Measurements from ENCODE around the gene BCL2. TPM values are rescaled to one million over a fixed set of nuclear protein-coding genes. Genes with fewer than 3 reads are reported as not detected.

BCL2 gene
- total RNA-seq, 2 experiments from 2014 or later = 1.4 to 2.5 TPM

- DNase-seq (ENCODE audit: low spot score) = no peak
These were observed 36.1 kb downstream of the BCL2 start for GRCh38 chr18:63283305-63284094.

GRCh38 chr18:63282793-63283192 is 36.8 kb downstream of the BCL2 start:
- Histone ChIP-seq H3K9me2 (ENCODE audit: insufficient read depth, low read length) (no peaks in the 10 kb centered on the region), H2AFZ (ENCODE audit: low read length) (no peak overlapping the region), H4K20me1 (ENCODE audit: insufficient read depth, low read length) (no peaks in the 10 kb centered on the region), H3K4me2 (ENCODE audit: low read length) (no peak overlapping the region), H3K4me3 (ENCODE audit: low read depth, low read length, poor library complexity, severe bottlenecking) (no peak overlapping the region), H3K27ac (ENCODE audit: low read depth, low read length, poor library complexity, severe bottlenecking) (no peak overlapping the region), H3K79me2 (ENCODE audit: insufficient read depth, low read depth, low read length) (no peaks in the 10 kb centered on the region), H3K4me1 (ENCODE audit: insufficient read depth, low read length, poor library complexity, severe bottlenecking) (peaks cover 3% of the 10 kb centered on the region), H3K9me3 (ENCODE audit: low read length) (no peaks in the 10 kb centered on the region), H3K36me3 (ENCODE audit: insufficient read depth, low read length) (no peaks in the 10 kb centered on the region)
- no TSS peak for BruUV-seq (replicated peaks)
- DNase-seq (ENCODE audit: low spot score) = no peak
- CTCF ChIA-PET (ENCODE audit: unreplicated experiment) = no interaction called here
- POLR2A ChIA-PET = no interaction called here
- TF ChIP-seq CTCF (conservative IDR thresholded peaks at IDR 0.05; ENCODE audit: low read length) (no peak), EZH2phosphoT487 (IDR thresholded peaks at IDR 0.05; ENCODE audit: borderline replicate concordance, low read depth, low read length) (no peak)
- intact Hi-C loops (cut with micrococcal nuclease; ENCODE audit: unreplicated experiment) = no loop called here

More at GRCh38 chr18:63283305-63284094, 36.1 kb downstream of the BCL2 start:
- TF ChIP-seq CTCF (conservative IDR thresholded peaks at IDR 0.05; ENCODE audit: low read length) (no peak), EZH2phosphoT487 (IDR thresholded peaks at IDR 0.05; ENCODE audit: borderline replicate concordance, low read depth, low read length) (no peak)
- H3K4me1 ChIP-seq (ENCODE audit: insufficient read depth, low read length, poor library complexity, severe bottlenecking) = peaks cover 3% of the 10 kb centered on the region
- H3K4me2 ChIP-seq (ENCODE audit: low read length) = no peak overlapping the region
- peak overlapping the region; percentile 36; the same call in 1 of the 2 replicates for H2AFZ ChIP-seq (ENCODE audit: low read length)
- no peaks in the 10 kb centered on the region for H3K36me3 ChIP-seq (ENCODE audit: insufficient read depth, low read length)
- ChIA-PET CTCF (ENCODE audit: unreplicated experiment) (no interaction called here), POLR2A (interaction anchor here (0.6 kb wide), 1 partner anchor 345 kb away, joined by 3 read pairs; no protein-coding TSS in a partner anchor)
- BruUV-seq (replicated peaks) = no TSS peak
- no peaks in the 10 kb centered on the region for H3K9me2 ChIP-seq (ENCODE audit: insufficient read depth, low read length)
- no peak overlapping the region for H3K27ac ChIP-seq (ENCODE audit: low read depth, low read length, poor library complexity, severe bottlenecking)
- intact Hi-C loops (cut with micrococcal nuclease; ENCODE audit: unreplicated experiment) = no loop called here
- no peaks in the 10 kb centered on the region for H4K20me1 ChIP-seq (ENCODE audit: insufficient read depth, low read length)
- H3K79me2 ChIP-seq (ENCODE audit: insufficient read depth, low read depth, low read length) = no peaks in the 10 kb centered on the region
- no peak overlapping the region for H3K4me3 ChIP-seq (ENCODE audit: low read depth, low read length, poor library complexity, severe bottlenecking)
- H3K9me3 ChIP-seq (ENCODE audit: low read length) = no peaks in the 10 kb centered on the region
